OCI-LY7 (cell line): Measurements from ENCODE around the gene ZFYVE28.

Experiments used
- EZH2phosphoT487 ChIP-seq: fragments of 200-600 bp; sonication (generic); IDR thresholded peaks from 2 replicates; pipeline ENCODE4 v1.6.1; 2018; ENCODE audit warnings: low read depth, borderline replicate concordance, mild to moderate bottlenecking, mixed run types, antibody characterized with exemption, low read length, moderate library complexity, mixed read lengths
- TF ChIP-seq, protein P1 (sequence below): fragments of 200-600 bp; sonication (generic); conservative IDR thresholded peaks from 2 replicates; pipeline ENCODE4 v1.5.1; 2014; ENCODE audit warnings: mild to moderate bottlenecking, antibody characterized with exemption, low read length, moderate library complexity, mixed read lengths

DNA sequence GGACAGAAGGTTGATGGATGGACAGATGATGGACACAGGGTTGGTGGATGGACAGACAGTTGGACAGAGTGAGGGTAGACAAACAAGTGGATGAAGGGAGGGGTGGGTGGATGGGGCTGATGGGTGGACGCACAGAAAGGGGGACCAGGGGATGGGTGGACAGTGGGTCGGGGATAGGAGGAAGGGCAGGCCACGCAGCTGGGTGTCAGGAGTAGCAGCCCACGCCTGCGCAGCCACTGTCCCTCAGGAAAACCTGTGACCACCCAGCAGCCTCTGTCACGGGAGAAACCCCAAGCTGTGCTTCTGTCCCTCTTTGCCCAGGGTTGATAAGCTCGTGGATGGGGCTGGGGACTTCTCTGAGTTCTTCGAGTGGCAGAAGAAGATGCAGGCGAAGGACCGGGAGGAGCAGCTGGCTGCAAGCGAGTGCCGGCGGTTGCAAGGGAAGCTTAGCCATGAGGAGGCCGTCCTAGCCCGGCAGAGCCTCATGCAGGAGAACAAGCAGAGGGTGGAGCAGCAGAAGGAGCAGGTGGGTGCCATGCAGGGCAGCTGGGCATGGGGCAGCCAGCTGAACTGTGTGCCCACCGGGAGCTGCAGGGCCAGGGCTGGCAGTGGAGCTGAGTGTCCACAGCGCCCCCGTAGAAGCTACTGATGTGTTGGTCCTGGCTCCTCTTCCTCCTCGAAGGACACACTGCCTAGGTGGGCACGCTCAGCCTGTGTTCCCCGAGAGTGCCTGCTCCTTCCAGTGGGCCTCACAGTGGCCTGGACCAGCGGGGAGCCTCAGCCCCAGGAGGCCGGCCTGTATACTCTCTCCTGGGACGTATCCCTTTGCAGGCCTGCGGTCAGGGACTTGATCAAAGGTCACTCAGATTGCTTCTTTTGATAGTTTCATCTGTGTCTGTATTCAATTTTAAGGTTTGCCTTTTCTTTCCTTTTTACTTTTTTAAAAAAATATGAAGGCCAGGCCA is 33.7 kb upstream of the ZFYVE28 start:
- TF ChIP-seq, protein P1, sequence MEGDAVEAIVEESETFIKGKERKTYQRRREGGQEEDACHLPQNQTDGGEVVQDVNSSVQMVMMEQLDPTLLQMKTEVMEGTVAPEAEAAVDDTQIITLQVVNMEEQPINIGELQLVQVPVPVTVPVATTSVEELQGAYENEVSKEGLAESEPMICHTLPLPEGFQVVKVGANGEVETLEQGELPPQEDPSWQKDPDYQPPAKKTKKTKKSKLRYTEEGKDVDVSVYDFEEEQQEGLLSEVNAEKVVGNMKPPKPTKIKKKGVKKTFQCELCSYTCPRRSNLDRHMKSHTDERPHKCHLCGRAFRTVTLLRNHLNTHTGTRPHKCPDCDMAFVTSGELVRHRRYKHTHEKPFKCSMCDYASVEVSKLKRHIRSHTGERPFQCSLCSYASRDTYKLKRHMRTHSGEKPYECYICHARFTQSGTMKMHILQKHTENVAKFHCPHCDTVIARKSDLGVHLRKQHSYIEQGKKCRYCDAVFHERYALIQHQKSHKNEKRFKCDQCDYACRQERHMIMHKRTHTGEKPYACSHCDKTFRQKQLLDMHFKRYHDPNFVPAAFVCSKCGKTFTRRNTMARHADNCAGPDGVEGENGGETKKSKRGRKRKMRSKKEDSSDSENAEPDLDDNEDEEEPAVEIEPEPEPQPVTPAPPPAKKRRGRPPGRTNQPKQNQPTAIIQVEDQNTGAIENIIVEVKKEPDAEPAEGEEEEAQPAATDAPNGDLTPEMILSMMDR, result no peak
- no peak for TF ChIP-seq EZH2phosphoT487
